Small intestine (tissue), 7 donors: ENCODE results near the gene SLC9B1. TPM values are rescaled to one million over a fixed set of nuclear protein-coding genes. Genes with fewer than 3 reads are reported as not detected.
A peak's percentile ranks its signal among the peaks of the same experiment; 100 is the strongest.

Source experiments
- DNase-seq, 2 donors: peaks; one replicate each; pipeline versions ENCODE4 v3.0.0 to v3.0.0-alpha.2; 2013
- FAIRE-seq: peaks from 2 replicates; lab custom pipeline; 2012; peaks lifted over from hg19 to GRCh38; lab: Jason Lieb, UNC
- H3K27ac ChIP-seq, 3 donors: one replicate each; pipeline ENCODE4 v1.5.1; 2013; ENCODE audit warnings: low read length in 2 of 3, mild to moderate bottlenecking in 2 of 3, control low read depth in 1 of 3, inconsistent platforms in 1 of 3, low read depth in 1 of 3, moderate library complexity in 1 of 3
- H3K27me3 ChIP-seq, 3 donors: one replicate each; pipeline ENCODE4 v1.6.1; 2013; ENCODE audit warnings: low read length in 3 of 3, inconsistent platforms in 1 of 3; ENCODE audit not compliant: control insufficient read depth in 3 of 3, insufficient read depth in 3 of 3
- H3K36me3 ChIP-seq, 3 donors: one replicate each; pipeline ENCODE4 v1.6.1; 2013; ENCODE audit warnings: low read length in 3 of 3, inconsistent platforms in 1 of 3, low read depth in 1 of 3, mild to moderate bottlenecking in 1 of 3, moderate library complexity in 1 of 3; ENCODE audit not compliant: control insufficient read depth in 3 of 3, insufficient read depth in 2 of 3
- H3K4me1 ChIP-seq, 3 donors: one replicate each; pipeline ENCODE4 v1.6.1; 2013; ENCODE audit warnings: low read length in 2 of 3, inconsistent platforms in 1 of 3, low read depth in 1 of 3, mild to moderate bottlenecking in 1 of 3, moderate library complexity in 1 of 3; ENCODE audit not compliant: control insufficient read depth in 3 of 3, insufficient read depth in 2 of 3
- H3K4me3 ChIP-seq, 3 donors: one replicate each; pipeline ENCODE4 v1.5.1; 2013; ENCODE audit warnings: low read length in 3 of 3, control low read depth in 1 of 3, inconsistent platforms in 1 of 3, low read depth in 1 of 3, mild to moderate bottlenecking in 1 of 3, moderate library complexity in 1 of 3
- H3K9me3 ChIP-seq, 2 donors: one replicate each; pipeline ENCODE4 v1.6.1; 2013; ENCODE audit warnings: low read depth in 1 of 2, low read length in 1 of 2; ENCODE audit not compliant: control insufficient read depth in 2 of 2, insufficient read depth in 1 of 2
- WGBS, 3 donors: extraction: QIAGEN DNeasy Blood & Tissue Kit; methylation state at CpG; one replicate each; pipeline ENCODE4 v1.1.7; 2013; 5-methylcytosine and 5-hydroxymethylcytosine counted together
- polyA plus RNA-seq, 4 donors: library from polyadenylated mRNA; stranded (reverse) in 3 of 4; unstranded in 1 of 4; fragments of 200-250 nt in 3 of 4; fragments of 120-200 nt in 1 of 4; gene quantifications; one replicate each; pipeline versions ENCODE4 v1.2.1 to v1.2.3, GENCODE V29; 2013
- donor health status: healthy with polysubstance abuse.
- donor health status: control.
- donor health status: control.
- donor health status: Bipolar disorder and iron deficiency.
- donor health status: healthy.

SLC9B1 gene
- polyA plus RNA-seq, 4 donors = 0.18 to 0.93 TPM; not detected in 2

- FAIRE-seq (no peak), DNase-seq (no peak)
- 95 to 100% (median 100%) methylated on average over 2 of the region's 2 CpGs for WGBS, 3 donors
- H3K9me3 ChIP-seq = no peaks in the 10 kb centered on the region
- H3K27ac ChIP-seq = no peak overlapping the region
- no peak overlapping the region for H3K4me3 ChIP-seq
- H3K27me3 ChIP-seq = no peaks in the 10 kb centered on the region
- peaks cover 2 to 7% (median 4%) of the 10 kb centered on the region in 3 donors for H3K4me1 ChIP-seq
- H3K36me3 ChIP-seq = no peaks in the 10 kb centered on the region
These were observed 1.6 kb upstream of the SLC9B1 start for GRCh38 chr4:103021120-103021519.

GRCh38 chr4:103018391-103019307, 856 bp downstream of the SLC9B1 start:
- H3K4me1 ChIP-seq = peaks cover 0 to 7% (median 4%) of the 10 kb centered on the region in 3 donors
- peak overlapping the region; percentile 84 to 99 (median 95) for H3K27ac ChIP-seq
- H3K4me3 ChIP-seq = peak overlapping the region; percentile 39 to 63 (median 61)
- H3K36me3 ChIP-seq = no peaks in the 10 kb centered on the region
- peak in 1 of 2 donors; percentile 30 for DNase-seq
- WGBS, 3 donors = 42 to 47% (median 45%) methylated on average over 8 of the region's 8 CpGs
- no peaks in the 10 kb centered on the region for H3K9me3 ChIP-seq
- H3K27me3 ChIP-seq = no peaks in the 10 kb centered on the region
- no peak for FAIRE-seq

GRCh38 chr4:103012551-103012950, 7.0 kb downstream of the SLC9B1 start:
- peaks cover 5 to 21% (median 10%) of the 10 kb centered on the region in 3 donors for H3K4me1 ChIP-seq
- H3K36me3 ChIP-seq = no peaks in the 10 kb centered on the region
- H3K9me3 ChIP-seq = no peaks in the 10 kb centered on the region
- DNase-seq (no peak), FAIRE-seq (no peak)
- H3K27ac ChIP-seq = peak overlapping the region; percentile 48 to 79 (median 77)
- no peak overlapping the region for H3K4me3 ChIP-seq
- H3K27me3 ChIP-seq = no peaks in the 10 kb centered on the region

- Histone ChIP-seq H3K9me3 (no peaks in the 10 kb centered on the region), H3K4me1 (peaks cover 5 to 21% (median 10%) of the 10 kb centered on the region in 3 donors), H3K27ac (peak overlapping the region; percentile 48 to 79 (median 77)), H3K36me3 (no peaks in the 10 kb centered on the region), H3K27me3 (no peaks in the 10 kb centered on the region), H3K4me3 (no peak overlapping the region)
- DNase-seq (peak; percentile 62 to 76), FAIRE-seq (no peak)
- WGBS, 3 donors = 14 to 40% (median 23%) methylated on average over 1 of the region's 1 CpG
These were observed 7.4 kb downstream of the SLC9B1 start for GRCh38 chr4:103012060-103012459.

- WGBS, 3 donors = 55 to 77% (median 59%) methylated on average over 4 of the region's 4 CpGs
- no peaks in the 10 kb centered on the region for H3K9me3 ChIP-seq
- peak; percentile 61 to 98 for DNase-seq
- H3K4me3 ChIP-seq = no peak overlapping the region
- H3K27ac ChIP-seq = peak overlapping the region; percentile 43 to 90 (median 79)
- no peaks in the 10 kb centered on the region for H3K27me3 ChIP-seq
- peaks cover 5 to 21% (median 10%) of the 10 kb centered on the region in 3 donors for H3K4me1 ChIP-seq
- no peak for FAIRE-seq
- H3K36me3 ChIP-seq = no peaks in the 10 kb centered on the region
These were observed 8.0 kb downstream of the SLC9B1 start for GRCh38 chr4:103011378-103012025.

- Histone ChIP-seq H3K9me3 (no peaks in the 10 kb centered on the region), H3K4me3 (no peak overlapping the region), H3K27ac (peak overlapping the region in 2 of 3 donors; percentile 79 to 90), H3K4me1 (peaks cover 5 to 21% (median 10%) of the 10 kb centered on the region in 3 donors), H3K27me3 (no peaks in the 10 kb centered on the region), H3K36me3 (no peaks in the 10 kb centered on the region)
- DNase-seq (peak; percentile 51 to 90), FAIRE-seq (no peak)
- 21 to 64% (median 52%) methylated on average over 1 of the region's 1 CpG for WGBS, 3 donors
These were observed 8.7 kb downstream of the SLC9B1 start for GRCh38 chr4:103010804-103011203.

- FAIRE-seq = peak; percentile 72
- Histone ChIP-seq H3K4me1 (peaks cover 5 to 21% (median 10%) of the 10 kb centered on the region in 3 donors), H3K9me3 (no peaks in the 10 kb centered on the region), H3K36me3 (no peaks in the 10 kb centered on the region), H3K4me3 (no peak overlapping the region), H3K27ac (no peak overlapping the region), H3K27me3 (no peaks in the 10 kb centered on the region)
- peak; percentile 77 to 80 for DNase-seq
- 68 to 72% (median 69%) methylated on average over 11 to 15 of the region's 15 CpGs for WGBS, 3 donors
These were observed 10.4 kb downstream of the SLC9B1 start for GRCh38 chr4:103008875-103009729.

GRCh38 chr4:103002551-103002950, 17.0 kb downstream of the SLC9B1 start:
- WGBS, 3 donors = 69 to 76% (median 74%) methylated on average over 2 of the region's 2 CpGs
- no peak for FAIRE-seq
- no peaks in the 10 kb centered on the region for H3K36me3 ChIP-seq

More at GRCh38 chr4:103002551-103002950, 17.0 kb downstream of the SLC9B1 start:
- no peak overlapping the region for H3K4me3 ChIP-seq
- DNase-seq = no peak
- peaks cover 0 to 7% of the 10 kb centered on the region in 2 donors for H3K9me3 ChIP-seq
- H3K4me1 ChIP-seq = no peaks in the 10 kb centered on the region
- H3K27me3 ChIP-seq = no peaks in the 10 kb centered on the region
- H3K27ac ChIP-seq = no peak overlapping the region
